CD14-positive monocyte (primary cell): Measurements from ENCODE around the gene KMT2D. TPM values are rescaled to one million over a fixed set of nuclear protein-coding genes. Genes with fewer than 3 reads are reported as not detected.

ENCODE experiments used
- DNase-seq, 3 donors: peaks; one replicate each; pipeline ENCODE4 v3.0.0-alpha.2; 2011 to 2022
- H2AFZ ChIP-seq: 2 replicates; pipeline ENCODE4 v1.6.0; 2012; ENCODE audit warnings: mild to moderate bottlenecking, low read depth, low read length, inconsistent platforms; ENCODE audit not compliant: insufficient read depth, poor library complexity, severe bottlenecking
- H3K27ac ChIP-seq, 2 donors: 1 replicate in 1 of 2; 2 replicates in 1 of 2; pipeline ENCODE4 v1.5.1; 2012 to 2013; ENCODE audit warnings: low read length in 2 of 2, control low read depth in 1 of 2, inconsistent platforms in 1 of 2, low read depth in 1 of 2, mild to moderate bottlenecking in 1 of 2
- H3K27me3 ChIP-seq, 2 donors: one replicate each; pipeline versions ENCODE4 v1.6.0 to v1.6.1; 2011 to 2013; ENCODE audit warnings: low read length in 2 of 2; ENCODE audit not compliant: control insufficient read depth in 2 of 2, insufficient read depth in 2 of 2
- H3K36me3 ChIP-seq, 2 donors: replicated peaks in 1 of 2; 1 replicate in 1 of 2; 2 replicates in 1 of 2; pipeline versions ENCODE4 v1.5.1 to v1.6.1; 2012 to 2013; ENCODE audit warnings: low read length in 2 of 2, control low read depth in 1 of 2, inconsistent platforms in 1 of 2, mild to moderate bottlenecking in 1 of 2; ENCODE audit not compliant: insufficient read depth in 2 of 2, control insufficient read depth in 1 of 2
- H3K4me1 ChIP-seq, 2 donors: 1 replicate in 1 of 2; 2 replicates in 1 of 2; pipeline versions ENCODE4 v1.5.1 to v1.6.1; 2012 to 2013; ENCODE audit warnings: low read length in 2 of 2, control low read depth in 1 of 2, inconsistent platforms in 1 of 2, mild to moderate bottlenecking in 1 of 2, moderate library complexity in 1 of 2; ENCODE audit not compliant: insufficient read depth in 2 of 2, control insufficient read depth in 1 of 2
- H3K4me2 ChIP-seq: replicated peaks from 2 replicates; pipeline ENCODE3; 2012; ENCODE audit warnings: low read length, moderate library complexity, mild to moderate bottlenecking; ENCODE audit not compliant: poor library complexity, severe bottlenecking; ENCODE audit errors: extremely low read depth
- H3K4me3 ChIP-seq, 3 experiments: fragments of 200-600 bp in 1 of 3; sonication (generic) in 1 of 3; replicated peaks in 1 of 3; 1 replicate in 2 of 3; 2 replicates in 1 of 3; pipeline ENCODE4 v1.5.1; 2011 to 2013; ENCODE audit warnings: low read length in 3 of 3, mild to moderate bottlenecking in 3 of 3, control low read depth in 2 of 3, low read depth in 2 of 3, inconsistent platforms in 1 of 3, moderate library complexity in 1 of 3
- H3K79me2 ChIP-seq: 2 replicates; pipeline ENCODE4 v1.6.0; 2012; ENCODE audit warnings: mild to moderate bottlenecking, control low read depth, inconsistent platforms, low read length, moderate library complexity; ENCODE audit not compliant: insufficient read depth
- H3K9ac ChIP-seq: 2 replicates; pipeline ENCODE4 v1.6.0; 2017; ENCODE audit warnings: low read length, mild to moderate bottlenecking; ENCODE audit not compliant: insufficient read depth, poor library complexity, severe bottlenecking
- H3K9me3 ChIP-seq, 2 donors: replicated peaks in 1 of 2; 1 replicate in 1 of 2; 2 replicates in 1 of 2; pipeline versions ENCODE4 v1.5.1 to v1.6.1; 2012 to 2013; ENCODE audit warnings: low read length in 2 of 2, control low read depth in 1 of 2; ENCODE audit not compliant: control insufficient read depth in 1 of 2, insufficient read depth in 1 of 2
- H4K20me1 ChIP-seq: 2 replicates; pipeline ENCODE4 v1.6.0; 2012; ENCODE audit warnings: mild to moderate bottlenecking, low read length, control low read depth, moderate library complexity; ENCODE audit not compliant: insufficient read depth
- H3K27ac Mint-ChIP-seq, 7 donors: one replicate each; pipeline ENCODE4 v1.8.0; 2020; ENCODE audit warnings: mild to moderate bottlenecking in 7 of 7, mixed read lengths in 7 of 7, moderate library complexity in 6 of 7, inconsistent platforms in 2 of 7
- H3K27me3 Mint-ChIP-seq, 3 donors: one replicate each; pipeline ENCODE4 v1.8.0; 2021 to 2022; ENCODE audit warnings: low read depth in 3 of 3, mild to moderate bottlenecking in 3 of 3, mixed read lengths in 3 of 3, moderate library complexity in 3 of 3, inconsistent platforms in 1 of 3
- H3K36me3 Mint-ChIP-seq, 2 donors: one replicate each; pipeline ENCODE4 v1.8.0; 2020; ENCODE audit warnings: mixed read lengths in 2 of 2, inconsistent platforms in 1 of 2, mild to moderate bottlenecking in 1 of 2
- H3K4me1 Mint-ChIP-seq: one replicate; pipeline ENCODE4 v1.8.0; 2020; ENCODE audit warnings: mild to moderate bottlenecking, mixed read lengths
- H3K4me3 Mint-ChIP-seq, 2 donors: one replicate each; pipeline ENCODE4 v1.8.0; 2020; ENCODE audit warnings: mild to moderate bottlenecking in 2 of 2, mixed read lengths in 2 of 2, moderate library complexity in 1 of 2
- H3K9me3 Mint-ChIP-seq, 7 donors: one replicate each; pipeline ENCODE4 v1.8.0; 2020 to 2022; ENCODE audit warnings: mixed read lengths in 7 of 7, mild to moderate bottlenecking in 6 of 7, moderate library complexity in 6 of 7, inconsistent platforms in 2 of 7
- CTCF ChIP-seq: fragments of 200-600 bp; IDR thresholded peaks from one replicate; pipeline ENCODE4 v1.8.0; 2022; ENCODE audit warnings: antibody characterized with exemption, mild to moderate bottlenecking
- WGBS: methylation state at CpG from one replicate; pipeline ENCODE4 v1.1.5; 2013; ENCODE audit warnings: missing lambda C conversion rate; ENCODE audit not compliant: insufficient coverage; 5-methylcytosine and 5-hydroxymethylcytosine counted together
- intact Hi-C, 2 donors: fragments of 100-400 bp; cut with micrococcal nuclease; formaldehyde crosslinking; loops; one replicate each; pipeline versions ENCODE4 v1.15.0 to v1.15.1; 2023
- polyA plus RNA-seq, 3 donors: library from polyadenylated mRNA; depleted of rRNA in 1 of 3; unstranded in 2 of 3; stranded (reverse) in 1 of 3; fragments of 300-500 nt in 2 of 3; fragments of >200 nt in 1 of 3; fragmentation: Illumina TruSeq in 2 of 3; gene quantifications; 1 replicate in 2 of 3; 2 replicates in 1 of 3; pipeline ENCODE4 v1.2.3, GENCODE V29; 2012 to 2021

KMT2D gene
- polyA plus RNA-seq, 3 donors, result 1.2 to 66.9 (median 2.7) TPM

GRCh38 chr12:49092086-49092815 lies 31.7 kb upstream of the KMT2D start:
- Histone ChIP-seq H3K4me1 (peaks cover 44 to 57% of the 10 kb centered on the region in 2 donors), H3K9ac (no peak overlapping the region), H4K20me1 (peaks cover 13% of the 10 kb centered on the region), H3K79me2 (no peaks in the 10 kb centered on the region), H3K9me3 (peaks cover 0 to 33% of the 10 kb centered on the region in 2 donors), H3K36me3 (peaks cover 8 to 19% of the 10 kb centered on the region in 2 donors), H3K4me3 (peak overlapping the region in 1 of 3 experiments; percentile 51), H3K27me3 (peaks cover 72 to 80% of the 10 kb centered on the region in 2 donors), H3K4me2 (peak overlapping the region; percentile 55), H3K27ac (no peak overlapping the region), H2AFZ (peak overlapping the region; percentile 39)
- peaks cover 83 to 89% (median 86%) of the 10 kb centered on the region in 3 donors for H3K27me3 Mint-ChIP-seq
- DNase-seq, result peak in 1 of 3 donors; percentile 18
- 4% methylated on average over 23 of the region's 32 CpGs for WGBS
- intact Hi-C loops, result no loop called here
- H3K4me3 Mint-ChIP-seq, result peak overlapping the region; percentile 41 to 89
- no peak overlapping the region for H3K27ac Mint-ChIP-seq
- TF ChIP-seq CTCF, result no peak
- H3K4me1 Mint-ChIP-seq, result peaks cover 53% of the 10 kb centered on the region
- peaks cover 0 to 31% (median 8%) of the 10 kb centered on the region in 7 donors for H3K9me3 Mint-ChIP-seq
- H3K36me3 Mint-ChIP-seq, result peaks cover 24 to 27% of the 10 kb centered on the region in 2 donors

GRCh38 chr12:49091836-49092085 lies 31.2 kb upstream of the KMT2D start:
- 4% methylated on average over 13 of the region's 14 CpGs for WGBS
- H3K4me1 Mint-ChIP-seq, result peaks cover 53% of the 10 kb centered on the region

More at GRCh38 chr12:49091836-49092085, 31.2 kb upstream of the KMT2D start:
- Histone ChIP-seq H3K9ac (no peak overlapping the region), H3K79me2 (no peaks in the 10 kb centered on the region), H3K9me3 (peaks cover 0 to 33% of the 10 kb centered on the region in 2 donors), H3K4me1 (peaks cover 44 to 57% of the 10 kb centered on the region in 2 donors), H3K4me3 (peak overlapping the region in 1 of 3 experiments; percentile 51), H3K4me2 (peak overlapping the region; percentile 55), H4K20me1 (peaks cover 10% of the 10 kb centered on the region), H3K27ac (no peak overlapping the region), H3K27me3 (peaks cover 76 to 84% of the 10 kb centered on the region in 2 donors), H2AFZ (no peak overlapping the region), H3K36me3 (peaks cover 3 to 14% of the 10 kb centered on the region in 2 donors)
- peaks cover 19 to 22% of the 10 kb centered on the region in 2 donors for H3K36me3 Mint-ChIP-seq
- intact Hi-C loops, result no loop called here
- peaks cover 0 to 31% (median 8%) of the 10 kb centered on the region in 7 donors for H3K9me3 Mint-ChIP-seq
- H3K27me3 Mint-ChIP-seq, result peaks cover 86 to 91% (median 86%) of the 10 kb centered on the region in 3 donors
- no peak for TF ChIP-seq CTCF
- no peak for DNase-seq
- H3K4me3 Mint-ChIP-seq, result peak overlapping the region in 1 of 2 donors; percentile 89
- H3K27ac Mint-ChIP-seq, result no peak overlapping the region
